Lower lobe of right lung (tissue), 2 donors: Measurements from ENCODE around the gene COQ6. TPM values are rescaled to one million over a fixed set of nuclear protein-coding genes. Genes with fewer than 3 reads are reported as not detected.
"Not testable (repeated sequence)": the region's sequence is repeated elsewhere in the genome, so short reads cannot be mapped to it uniquely, and the experiment has no call there.

Experiments
- ATAC-seq, 2 donors: fragments of 200-7000 bp; cut with Tn5 transposase; one replicate each; pipeline ENCODE4 v1.9.1; 2020 to 2022; ENCODE audit warnings: mild to moderate bottlenecking in 2 of 2, moderate library complexity in 2 of 2
- DNase-seq: peaks from one replicate; pipeline ENCODE4 v3.0.0-alpha.2; 2020
- H3K27ac ChIP-seq: fragments of 200-600 bp; one replicate; pipeline ENCODE4 v1.8.0; 2022
- H3K27me3 ChIP-seq: fragments of 200-600 bp; one replicate; pipeline ENCODE4 v1.8.0; 2022; ENCODE audit warnings: low read depth
- H3K36me3 ChIP-seq: fragments of 200-600 bp; one replicate; pipeline ENCODE4 v1.8.0; 2022; ENCODE audit warnings: mild to moderate bottlenecking
- H3K4me1 ChIP-seq: fragments of 200-600 bp; one replicate; pipeline ENCODE4 v1.8.0; 2022
- H3K4me3 ChIP-seq: fragments of 200-600 bp; one replicate; pipeline ENCODE4 v1.8.0; 2022; ENCODE audit warnings: mild to moderate bottlenecking
- H3K9me3 ChIP-seq: fragments of 200-600 bp; one replicate; pipeline ENCODE4 v1.8.0; 2022
- CTCF ChIP-seq: fragments of 200-600 bp; IDR thresholded peaks from one replicate; pipeline ENCODE4 v1.8.0; 2022; ENCODE audit warnings: antibody characterized with exemption, mild to moderate bottlenecking
- intact Hi-C: fragments of 100-400 bp; cut with DNase I; formaldehyde crosslinking; loops from one replicate; pipeline ENCODE4 v1.11.0; 2022
- long read RNA-seq: library from polyadenylated mRNA; unstranded; transcript quantifications from one replicate; pipeline ENCODE4 v2.0.0, GENCODE V29; 2021
- total RNA-seq: library from RNA; stranded (reverse); fragmentation: NEBNext Ultra II Directional; extraction: Animal tissue kit (Norgen Biotek cat#: 25700); gene quantifications from one replicate; pipeline ENCODE4 v1.2.1, GENCODE V29; 2021
- donor health status: DM: no; HTN: yes; CAD: no; lungs with severe emphysema.

Gene COQ6
- 17.0 TPM for total RNA-seq
- long read RNA-seq, transcript COQ6-201 (12 exons, 2,118 nt) = major isoform, 20 of 45 reads
- long read RNA-seq, partial matches to known transcripts = 16 of 45 reads
- long read RNA-seq, other reads (novel, unspliced or antisense) = 9 of 45 reads

GRCh38 chr14:73949752-73950734, at the start of gene COQ6, which contains the start of gene FAM161B:
COQ6 (plus strand) TSS chr14:73950302; CDS start chr14:73950333, 31 bp downstream.
FAM161B (minus strand) TSS chr14:73950094; CDS start chr14:73950026, 68 bp downstream.
- peaks cover 20% of the 10 kb centered on the region for H3K4me1 ChIP-seq
- peak within 1 kb of the TSS; percentile 83 for H3K4me3 ChIP-seq
- TF ChIP-seq CTCF = peak; percentile 16
- intact Hi-C loops = no loop called here
- peaks cover 31% of the 10 kb centered on the region for H3K36me3 ChIP-seq
- DNase-seq (peak; percentile 96), ATAC-seq (peak; percentile 98)
- H3K27ac ChIP-seq = peak within 1 kb of the TSS; percentile 97
- no peaks in the 10 kb centered on the region for H3K27me3 ChIP-seq
- no peaks in the 10 kb centered on the region for H3K9me3 ChIP-seq

GRCh38 chr14:73903028-73903427, 47.1 kb upstream of the COQ6 start:
- DNase-seq = no peak
- no peak overlapping the region for H3K27ac ChIP-seq
- no peaks in the 10 kb centered on the region for H3K27me3 ChIP-seq
- intact Hi-C loops = no loop called here
- H3K36me3 ChIP-seq = peaks cover 90% of the 10 kb centered on the region
- H3K4me1 ChIP-seq = no peaks in the 10 kb centered on the region
- no peak for TF ChIP-seq CTCF
- H3K4me3 ChIP-seq = no peak overlapping the region
- no peak for ATAC-seq
- no peaks in the 10 kb centered on the region for H3K9me3 ChIP-seq

- no peak overlapping the region for H3K4me3 ChIP-seq
- H3K36me3 ChIP-seq = peaks cover 99% of the 10 kb centered on the region
- intact Hi-C loops = no loop called here
- DNase-seq = no peak
- no peaks in the 10 kb centered on the region for H3K4me1 ChIP-seq
- H3K27ac ChIP-seq = no peak overlapping the region
- TF ChIP-seq CTCF = no peak
- H3K9me3 ChIP-seq = no peaks in the 10 kb centered on the region
- H3K27me3 ChIP-seq = no peaks in the 10 kb centered on the region
- ATAC-seq = no peak
Observed at GRCh38 chr14:73909681-73910080, 40.4 kb upstream of the COQ6 start.

GRCh38 chr14:73913256-73913655, 36.8 kb upstream of the COQ6 start:
- H3K27ac ChIP-seq = no peak overlapping the region
- peaks cover 91% of the 10 kb centered on the region for H3K36me3 ChIP-seq
- DNase-seq = no peak
- no peak overlapping the region for H3K4me3 ChIP-seq
- intact Hi-C loops = no loop called here
- H3K27me3 ChIP-seq = no peaks in the 10 kb centered on the region
- no peaks in the 10 kb centered on the region for H3K9me3 ChIP-seq
- TF ChIP-seq CTCF = no peak
- H3K4me1 ChIP-seq = no peaks in the 10 kb centered on the region
- no peak for ATAC-seq

- DNase-seq = no peak
- H3K36me3 ChIP-seq = peaks cover 90% of the 10 kb centered on the region
- no peak for ATAC-seq
- no peak overlapping the region for H3K4me3 ChIP-seq
- H3K27ac ChIP-seq = no peak overlapping the region
- H3K4me1 ChIP-seq = no peaks in the 10 kb centered on the region
- TF ChIP-seq CTCF = no peak
- no peaks in the 10 kb centered on the region for H3K27me3 ChIP-seq
- H3K9me3 ChIP-seq = no peaks in the 10 kb centered on the region
- intact Hi-C loops = no loop called here
Observed at GRCh38 chr14:73916324-73916723, 33.8 kb upstream of the COQ6 start.

- H3K4me3 ChIP-seq, DNase-seq, H3K9me3 ChIP-seq, ATAC-seq, H3K27ac ChIP-seq, H3K27me3 ChIP-seq, intact Hi-C loops, H3K4me1 ChIP-seq: not testable (repeated sequence)
- peaks cover 90% of the 10 kb centered on the region for H3K36me3 ChIP-seq
Observed at GRCh38 chr14:73919457-73919856, 30.6 kb upstream of the COQ6 start.
